Stimulated activated CD4-positive, alpha-beta T cell treated with anti-CD3 and anti-CD28 coated beads, Interleukin-15, amount 100 ng/mL, for 48 hours (primary cell): ENCODE data around the gene UTP11.

Source experiments
- DNase-seq, 2 donors: peaks; one replicate each; pipeline ENCODE4 v3.0.0-alpha.2; 2020; ENCODE audit warnings: low read depth in 2 of 2

The UTP11 gene

GRCh38 chr1:38003261-38004250 is 9.0 kb upstream of the UTP11 start:
- no peak for DNase-seq

- no peak for DNase-seq
Measured at GRCh38 chr1:38004284-38005108, 8.0 kb upstream of the UTP11 start.

GRCh38 chr1:38005195-38006007 is 7.1 kb upstream of the UTP11 start, which contains the start of gene FHL3:
FHL3 (minus strand) TSS chr1:38005514; CDS start chr1:37999412, 6,102 bp downstream.
- DNase-seq = no peak

GRCh38 chr1:38006008-38006828 is 6.3 kb upstream of the UTP11 start:
- DNase-seq = no peak

- peak in 1 of 2 donors; percentile 62 for DNase-seq
Measured at GRCh38 chr1:38009088-38009840, 3.3 kb upstream of the UTP11 start.

- DNase-seq = no peak
Measured at GRCh38 chr1:38009841-38010180, 2.7 kb upstream of the UTP11 start.

- DNase-seq = no peak
Measured at GRCh38 chr1:38013227-38013622, 691 bp downstream of the UTP11 start.

GRCh38 chr1:38014171-38014570 is 1.6 kb downstream of the UTP11 start:
- DNase-seq = no peak

GRCh38 chr1:38014724-38015424 is 2.3 kb downstream of the UTP11 start:
- DNase-seq = no peak

GRCh38 chr1:38015978-38016725 is 3.6 kb downstream of the UTP11 start:
- no peak for DNase-seq

GRCh38 chr1:38018864-38019343 is 6.4 kb downstream of the UTP11 start:
- no peak for DNase-seq

GRCh38 chr1:38020396-38020795 is 7.9 kb downstream of the UTP11 start:
- no peak for DNase-seq

GRCh38 chr1:38021969-38022368 is 9.4 kb downstream of the UTP11 start:
- no peak for DNase-seq

GRCh38 chr1:38022810-38023209 is 10.3 kb downstream of the UTP11 start:
- DNase-seq = no peak

GRCh38 chr1:38025233-38025632 is 12.7 kb downstream of the UTP11 start:
- DNase-seq = no peak

- no peak for DNase-seq
Measured at GRCh38 chr1:38025664-38026063, 13.1 kb downstream of the UTP11 start.

GRCh38 chr1:38026592-38027200 is 14.2 kb downstream of the UTP11 start:
- DNase-seq = peak in 1 of 2 donors; percentile 48
